ENCODE data around the gene SAMD11.

DNA sequence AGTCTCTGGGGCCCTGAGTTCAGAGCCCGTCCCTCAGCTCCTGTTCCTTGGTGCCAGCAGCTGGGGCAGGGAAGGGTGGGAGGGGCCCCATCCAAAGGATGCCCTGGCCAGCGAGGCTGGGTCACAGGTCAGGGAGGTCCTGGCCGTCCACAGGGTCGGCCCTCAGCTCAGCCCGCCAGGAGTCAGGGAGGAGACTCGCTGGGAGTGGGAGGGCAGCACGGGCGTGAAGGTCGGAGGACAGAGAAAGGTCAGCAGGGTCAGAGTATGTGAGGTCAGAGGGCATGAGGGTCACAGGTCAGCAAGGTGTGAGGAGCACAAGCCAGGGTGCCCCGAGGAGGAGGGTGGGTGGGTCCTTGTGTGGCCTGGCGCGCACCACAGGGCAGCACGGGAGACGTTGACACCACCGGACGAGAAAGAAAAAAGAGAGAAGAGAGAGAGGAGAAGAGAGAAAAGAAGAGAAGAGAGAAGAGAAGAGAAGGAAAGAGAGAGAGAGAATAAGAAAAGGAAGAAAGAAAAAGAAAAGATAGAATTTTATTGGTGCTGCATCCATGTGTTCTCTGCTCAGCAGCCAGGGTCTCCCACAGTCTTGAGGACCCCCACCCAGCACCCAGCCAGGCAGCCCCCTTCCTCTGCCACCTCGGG lies 51.1 kb downstream of the SAMD11 start:
- TF ChIP-seq POLR2AphosphoS5 (IDR thresholded peaks at IDR 0.05; ENCODE audit: low read depth, low read length) = no peak
- TF ChIP-seq, protein P1, sequence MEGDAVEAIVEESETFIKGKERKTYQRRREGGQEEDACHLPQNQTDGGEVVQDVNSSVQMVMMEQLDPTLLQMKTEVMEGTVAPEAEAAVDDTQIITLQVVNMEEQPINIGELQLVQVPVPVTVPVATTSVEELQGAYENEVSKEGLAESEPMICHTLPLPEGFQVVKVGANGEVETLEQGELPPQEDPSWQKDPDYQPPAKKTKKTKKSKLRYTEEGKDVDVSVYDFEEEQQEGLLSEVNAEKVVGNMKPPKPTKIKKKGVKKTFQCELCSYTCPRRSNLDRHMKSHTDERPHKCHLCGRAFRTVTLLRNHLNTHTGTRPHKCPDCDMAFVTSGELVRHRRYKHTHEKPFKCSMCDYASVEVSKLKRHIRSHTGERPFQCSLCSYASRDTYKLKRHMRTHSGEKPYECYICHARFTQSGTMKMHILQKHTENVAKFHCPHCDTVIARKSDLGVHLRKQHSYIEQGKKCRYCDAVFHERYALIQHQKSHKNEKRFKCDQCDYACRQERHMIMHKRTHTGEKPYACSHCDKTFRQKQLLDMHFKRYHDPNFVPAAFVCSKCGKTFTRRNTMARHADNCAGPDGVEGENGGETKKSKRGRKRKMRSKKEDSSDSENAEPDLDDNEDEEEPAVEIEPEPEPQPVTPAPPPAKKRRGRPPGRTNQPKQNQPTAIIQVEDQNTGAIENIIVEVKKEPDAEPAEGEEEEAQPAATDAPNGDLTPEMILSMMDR (IDR thresholded peaks at IDR 0.05 in 2 of 3, conservative IDR thresholded peaks at IDR 0.05 in 1 of 3; ENCODE audit: borderline replicate concordance in 1 of 3, insufficient read depth in 1 of 3, low read depth in 2 of 3, low read length in 2 of 3) = no peak
- no peak for TF ChIP-seq EZH2phosphoT487 (IDR thresholded peaks at IDR 0.05; ENCODE audit: borderline replicate concordance)
- TF ChIP-seq EGR1 (IDR thresholded peaks at IDR 0.05; ENCODE audit: low read depth) = no peak
- no peak for TF ChIP-seq CEBPB (IDR thresholded peaks at IDR 0.05; ENCODE audit: low read depth)
- TF ChIP-seq POLR2A (IDR thresholded peaks at IDR 0.05; ENCODE audit: borderline replicate concordance, extremely low read depth, insufficient read depth, insufficient read length) = no peak
- no peak for TF ChIP-seq SP1 (IDR thresholded peaks at IDR 0.05; ENCODE audit: low read depth)
- no peak for TF ChIP-seq SIN3A (IDR thresholded peaks at IDR 0.05; ENCODE audit: low read depth)
- TF ChIP-seq, protein P2, sequence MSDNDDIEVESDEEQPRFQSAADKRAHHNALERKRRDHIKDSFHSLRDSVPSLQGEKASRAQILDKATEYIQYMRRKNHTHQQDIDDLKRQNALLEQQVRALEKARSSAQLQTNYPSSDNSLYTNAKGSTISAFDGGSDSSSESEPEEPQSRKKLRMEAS (IDR thresholded peaks at IDR 0.05) = no peak
- TF ChIP-seq, protein P3, sequence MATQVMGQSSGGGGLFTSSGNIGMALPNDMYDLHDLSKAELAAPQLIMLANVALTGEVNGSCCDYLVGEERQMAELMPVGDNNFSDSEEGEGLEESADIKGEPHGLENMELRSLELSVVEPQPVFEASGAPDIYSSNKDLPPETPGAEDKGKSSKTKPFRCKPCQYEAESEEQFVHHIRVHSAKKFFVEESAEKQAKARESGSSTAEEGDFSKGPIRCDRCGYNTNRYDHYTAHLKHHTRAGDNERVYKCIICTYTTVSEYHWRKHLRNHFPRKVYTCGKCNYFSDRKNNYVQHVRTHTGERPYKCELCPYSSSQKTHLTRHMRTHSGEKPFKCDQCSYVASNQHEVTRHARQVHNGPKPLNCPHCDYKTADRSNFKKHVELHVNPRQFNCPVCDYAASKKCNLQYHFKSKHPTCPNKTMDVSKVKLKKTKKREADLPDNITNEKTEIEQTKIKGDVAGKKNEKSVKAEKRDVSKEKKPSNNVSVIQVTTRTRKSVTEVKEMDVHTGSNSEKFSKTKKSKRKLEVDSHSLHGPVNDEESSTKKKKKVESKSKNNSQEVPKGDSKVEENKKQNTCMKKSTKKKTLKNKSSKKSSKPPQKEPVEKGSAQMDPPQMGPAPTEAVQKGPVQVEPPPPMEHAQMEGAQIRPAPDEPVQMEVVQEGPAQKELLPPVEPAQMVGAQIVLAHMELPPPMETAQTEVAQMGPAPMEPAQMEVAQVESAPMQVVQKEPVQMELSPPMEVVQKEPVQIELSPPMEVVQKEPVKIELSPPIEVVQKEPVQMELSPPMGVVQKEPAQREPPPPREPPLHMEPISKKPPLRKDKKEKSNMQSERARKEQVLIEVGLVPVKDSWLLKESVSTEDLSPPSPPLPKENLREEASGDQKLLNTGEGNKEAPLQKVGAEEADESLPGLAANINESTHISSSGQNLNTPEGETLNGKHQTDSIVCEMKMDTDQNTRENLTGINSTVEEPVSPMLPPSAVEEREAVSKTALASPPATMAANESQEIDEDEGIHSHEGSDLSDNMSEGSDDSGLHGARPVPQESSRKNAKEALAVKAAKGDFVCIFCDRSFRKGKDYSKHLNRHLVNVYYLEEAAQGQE (IDR thresholded peaks at IDR 0.05; ENCODE audit: low read depth) = no peak
- TF ChIP-seq, protein P4, sequence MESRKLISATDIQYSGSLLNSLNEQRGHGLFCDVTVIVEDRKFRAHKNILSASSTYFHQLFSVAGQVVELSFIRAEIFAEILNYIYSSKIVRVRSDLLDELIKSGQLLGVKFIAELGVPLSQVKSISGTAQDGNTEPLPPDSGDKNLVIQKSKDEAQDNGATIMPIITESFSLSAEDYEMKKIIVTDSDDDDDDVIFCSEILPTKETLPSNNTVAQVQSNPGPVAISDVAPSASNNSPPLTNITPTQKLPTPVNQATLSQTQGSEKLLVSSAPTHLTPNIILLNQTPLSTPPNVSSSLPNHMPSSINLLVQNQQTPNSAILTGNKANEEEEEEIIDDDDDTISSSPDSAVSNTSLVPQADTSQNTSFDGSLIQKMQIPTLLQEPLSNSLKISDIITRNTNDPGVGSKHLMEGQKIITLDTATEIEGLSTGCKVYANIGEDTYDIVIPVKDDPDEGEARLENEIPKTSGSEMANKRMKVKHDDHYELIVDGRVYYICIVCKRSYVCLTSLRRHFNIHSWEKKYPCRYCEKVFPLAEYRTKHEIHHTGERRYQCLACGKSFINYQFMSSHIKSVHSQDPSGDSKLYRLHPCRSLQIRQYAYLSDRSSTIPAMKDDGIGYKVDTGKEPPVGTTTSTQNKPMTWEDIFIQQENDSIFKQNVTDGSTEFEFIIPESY (IDR thresholded peaks at IDR 0.05; ENCODE audit: extremely low read depth, insufficient replicate concordance, low read length) = no peak
- no peak for TF ChIP-seq EZH2 (IDR thresholded peaks at IDR 0.05)
- TF ChIP-seq YY1 (IDR thresholded peaks at IDR 0.05; ENCODE audit: extremely low read depth, insufficient replicate concordance, low read depth, low read length) = no peak
